HG02885 (cell line): ENCODE results near the gene PRKAB1.

ENCODE experiments used
- ATAC-seq: cut with Tn5 transposase; IDR thresholded peaks from one replicate; pipeline ENCODE4 v1.9.1; 2021; ENCODE audit warnings: mild to moderate bottlenecking; ENCODE audit not compliant: unreplicated experiment, poor library complexity

The PRKAB1 gene

GRCh38 chr12:119660076-119660475, 7.9 kb upstream of the PRKAB1 start:
- no peak for ATAC-seq

GRCh38 chr12:119661882-119662281, 6.1 kb upstream of the PRKAB1 start:
- ATAC-seq: no peak

GRCh38 chr12:119664642-119665041, 3.3 kb upstream of the PRKAB1 start:
- no peak for ATAC-seq

GRCh38 chr12:119665164-119665929, 2.6 kb upstream of the PRKAB1 start:
- ATAC-seq: no peak

- no peak for ATAC-seq
Measured at GRCh38 chr12:119666226-119666795, 1.6 kb upstream of the PRKAB1 start.

GRCh38 chr12:119666900-119667576, 895 bp upstream of the PRKAB1 start:
- no peak for ATAC-seq

- no peak for ATAC-seq
Measured at GRCh38 chr12:119668324-119668841, 450 bp downstream of the PRKAB1 start.

GRCh38 chr12:119669744-119670472, 2.0 kb downstream of the PRKAB1 start:
- no peak for ATAC-seq

GRCh38 chr12:119671070-119671469, 3.1 kb downstream of the PRKAB1 start:
- no peak for ATAC-seq

- no peak for ATAC-seq
Measured at GRCh38 chr12:119672194-119672593, 4.3 kb downstream of the PRKAB1 start.

- ATAC-seq: no peak
Measured at GRCh38 chr12:119673634-119674033, 5.7 kb downstream of the PRKAB1 start.

- ATAC-seq: no peak
Measured at GRCh38 chr12:119674560-119674959, 6.6 kb downstream of the PRKAB1 start.

GRCh38 chr12:119676022-119676421, 8.1 kb downstream of the PRKAB1 start:
- no peak for ATAC-seq

- ATAC-seq: no peak
Measured at GRCh38 chr12:119676573-119676972, 8.6 kb downstream of the PRKAB1 start.

- ATAC-seq: no peak
Measured at GRCh38 chr12:119678459-119678858, 10.5 kb downstream of the PRKAB1 start.

- ATAC-seq: no peak
Measured at GRCh38 chr12:119679081-119679480, 11.1 kb downstream of the PRKAB1 start.

- ATAC-seq: no peak
Measured at GRCh38 chr12:119679490-119679889, 11.6 kb downstream of the PRKAB1 start.

GRCh38 chr12:119681111-119681510, 13.2 kb downstream of the PRKAB1 start:
- no peak for ATAC-seq

- ATAC-seq: peak; percentile 65
Measured at GRCh38 chr12:119681728-119682638, 14.1 kb downstream of the PRKAB1 start.
